Smooth muscle cell (in vitro differentiated cells): Measurements from ENCODE around the gene ARMC2. TPM values are rescaled to one million over a fixed set of nuclear protein-coding genes. Genes with fewer than 3 reads are reported as not detected.

Source experiments
- DNase-seq: peaks from one replicate; lab custom pipeline; 2025; ENCODE audit not compliant: unreplicated experiment; lab: John Stamatoyannopoulos, UW
- H2AFZ ChIP-seq: fragments of 200-600 bp; sonication (generic); 2 replicates; pipeline ENCODE4 v1.6.0; 2016; ENCODE audit warnings: antibody characterized with exemption, low read depth, mild to moderate bottlenecking
- H3F3A ChIP-seq: fragments of 200-600 bp; sonication (generic); 2 replicates; pipeline ENCODE4 v1.6.0; 2017; ENCODE audit warnings: antibody characterized with exemption, low read depth
- H3K27ac ChIP-seq: fragments of 200-600 bp; sonication (generic); 2 replicates; pipeline ENCODE4 v1.5.1; 2016; ENCODE audit warnings: low read depth, mild to moderate bottlenecking
- H3K27me3 ChIP-seq: fragments of 200-600 bp; sonication (generic); 2 replicates; pipeline ENCODE4 v1.6.1; 2016; ENCODE audit warnings: low read depth, mild to moderate bottlenecking
- H3K36me3 ChIP-seq: fragments of 200-600 bp; sonication (generic); 2 replicates; pipeline ENCODE4 v1.5.1; 2016; ENCODE audit warnings: low read depth
- H3K4me1 ChIP-seq: fragments of 200-600 bp; sonication (generic); 2 replicates; pipeline ENCODE4 v1.5.1; 2016; ENCODE audit warnings: low read depth
- H3K4me2 ChIP-seq: fragments of 200-600 bp; sonication (generic); 2 replicates; pipeline ENCODE4 v1.6.0; 2016; ENCODE audit warnings: mild to moderate bottlenecking
- H3K4me3 ChIP-seq: fragments of 200-600 bp; sonication (generic); 2 replicates; pipeline ENCODE4 v1.5.1; 2016; ENCODE audit warnings: mild to moderate bottlenecking
- H3K79me2 ChIP-seq: fragments of 200-600 bp; sonication (generic); 2 replicates; pipeline ENCODE4 v1.6.0; 2016; ENCODE audit warnings: low read depth, mild to moderate bottlenecking
- H3K9ac ChIP-seq: fragments of 200-600 bp; sonication (generic); 2 replicates; pipeline ENCODE4 v1.6.0; 2016; ENCODE audit warnings: low read depth
- H3K9me3 ChIP-seq: fragments of 200-600 bp; sonication (generic); replicated peaks from 2 replicates; pipeline ENCODE4 v1.5.1; 2016; ENCODE audit warnings: low read depth
- H4K20me1 ChIP-seq: fragments of 200-600 bp; sonication (generic); 2 replicates; pipeline ENCODE4 v1.6.0; 2016; ENCODE audit warnings: low read depth
- CTCF ChIP-seq: fragments of 200-600 bp; sonication (generic); IDR thresholded peaks from 2 replicates; pipeline ENCODE4 v1.5.1; 2017; ENCODE audit warnings: borderline replicate concordance, mild to moderate bottlenecking, antibody characterized with exemption; ENCODE audit not compliant: insufficient read depth, poor library complexity, severe bottlenecking
- WGBS: methylation state at CpG from one replicate; pipeline ENCODE4 v1.1.7; 2016; ENCODE audit warnings: low lambda C conversion rate; 5-methylcytosine and 5-hydroxymethylcytosine counted together
- polyA plus RNA-seq: library from polyadenylated mRNA; unstranded; fragments of >200 nt; fragmentation: Nextera tagmentation; extraction: Ambion mirVana; gene quantifications from 2 replicates; pipeline ENCODE4 v1.2.1, GENCODE V29; 2016
- total RNA-seq: library from RNA; depleted of rRNA; stranded (reverse); fragments of >200 nt; gene quantifications from 2 replicates; pipeline ENCODE4 v1.2.3, GENCODE V29; 2014

The ARMC2 gene
- total and polyA plus RNA-seq, 2 experiments from 2014 or later: 2.0 to 2.6 TPM

GRCh38 chr6:108868647-108869046 lies 20.4 kb downstream of the ARMC2 start:
- H3K4me1 ChIP-seq: peaks cover 9% of the 10 kb centered on the region
- 97% methylated on average over 8 of the region's 8 CpGs for WGBS
- H3K79me2 ChIP-seq: no peaks in the 10 kb centered on the region
- DNase-seq: no peak
- H2AFZ ChIP-seq: no peak overlapping the region
- H3K9me3 ChIP-seq: no peaks in the 10 kb centered on the region
- H3K27me3 ChIP-seq: no peaks in the 10 kb centered on the region
- H3K4me2 ChIP-seq: no peak overlapping the region
- no peak overlapping the region for H3K4me3 ChIP-seq
- no peak overlapping the region for H3K9ac ChIP-seq
- H3F3A ChIP-seq: no peaks in the 10 kb centered on the region
- no peak overlapping the region for H3K27ac ChIP-seq
- H3K36me3 ChIP-seq: no peaks in the 10 kb centered on the region
- H4K20me1 ChIP-seq: no peaks in the 10 kb centered on the region
- TF ChIP-seq CTCF: no peak

- H3K4me1 ChIP-seq: peaks cover 9% of the 10 kb centered on the region
- no peak overlapping the region for H3K27ac ChIP-seq
- no peaks in the 10 kb centered on the region for H3F3A ChIP-seq
- H4K20me1 ChIP-seq: no peaks in the 10 kb centered on the region
- H3K4me3 ChIP-seq: no peak overlapping the region
- H3K4me2 ChIP-seq: no peak overlapping the region
- H2AFZ ChIP-seq: no peak overlapping the region
- no peaks in the 10 kb centered on the region for H3K27me3 ChIP-seq
- no peaks in the 10 kb centered on the region for H3K9me3 ChIP-seq
- TF ChIP-seq CTCF: no peak
- H3K9ac ChIP-seq: no peak overlapping the region
- no peaks in the 10 kb centered on the region for H3K36me3 ChIP-seq
- no peak for DNase-seq
- WGBS: 88% methylated on average over 2 of the region's 2 CpGs
- no peaks in the 10 kb centered on the region for H3K79me2 ChIP-seq
These were observed 21.7 kb downstream of the ARMC2 start for GRCh38 chr6:108869876-108870275.

GRCh38 chr6:108870357-108870756 lies 22.1 kb downstream of the ARMC2 start:
- H3K4me3 ChIP-seq: no peak overlapping the region
- no peaks in the 10 kb centered on the region for H3K27me3 ChIP-seq
- H3F3A ChIP-seq: no peaks in the 10 kb centered on the region
- no peak overlapping the region for H3K9ac ChIP-seq
- H2AFZ ChIP-seq: no peak overlapping the region
- no peaks in the 10 kb centered on the region for H3K9me3 ChIP-seq
- H3K27ac ChIP-seq: no peak overlapping the region
- H3K36me3 ChIP-seq: no peaks in the 10 kb centered on the region
- WGBS: 95% methylated on average over 2 of the region's 2 CpGs
- peaks cover 9% of the 10 kb centered on the region for H3K4me1 ChIP-seq
- H4K20me1 ChIP-seq: no peaks in the 10 kb centered on the region
- DNase-seq: no peak
- no peak overlapping the region for H3K4me2 ChIP-seq
- H3K79me2 ChIP-seq: no peaks in the 10 kb centered on the region
- TF ChIP-seq CTCF: no peak

GRCh38 chr6:108872141-108872557 lies 23.9 kb downstream of the ARMC2 start:
- 70% methylated on average over 7 of the region's 7 CpGs for WGBS
- TF ChIP-seq CTCF: no peak
- no peaks in the 10 kb centered on the region for H3K79me2 ChIP-seq
- no peak overlapping the region for H3K9ac ChIP-seq
- H4K20me1 ChIP-seq: no peaks in the 10 kb centered on the region
- no peaks in the 10 kb centered on the region for H3K9me3 ChIP-seq
- H3K4me1 ChIP-seq: peaks cover 10% of the 10 kb centered on the region
- DNase-seq: no peak
- no peaks in the 10 kb centered on the region for H3K27me3 ChIP-seq
- no peak overlapping the region for H3K4me3 ChIP-seq
- H3K27ac ChIP-seq: no peak overlapping the region
- H3K36me3 ChIP-seq: no peaks in the 10 kb centered on the region
- H3F3A ChIP-seq: no peaks in the 10 kb centered on the region
- H2AFZ ChIP-seq: no peak overlapping the region
- no peak overlapping the region for H3K4me2 ChIP-seq
